Measurements from ENCODE around the gene NUP153. TPM values are rescaled to one million over a fixed set of nuclear protein-coding genes. Genes with fewer than 3 reads are reported as not detected.
"Not testable (repeated sequence)": the region's sequence is repeated elsewhere in the genome, so short reads cannot be mapped to it uniquely, and the experiment has no call there.

NUP153 gene
- total and polyA plus RNA-seq, 12 donors, result 5.3 to 30.5 (median 25.4) TPM

- Histone ChIP-seq H3K4me3 (no peak overlapping the region), H3K4me1 (peaks cover 0 to 27% (median 8%) of the 10 kb centered on the region in 9 donors), H3K27ac (no peak overlapping the region), H3K27me3 (no peaks in the 10 kb centered on the region), H3K36me3 (no peaks in the 10 kb centered on the region), H3K9me3 (no peaks in the 10 kb centered on the region)
- 86 to 88% methylated on average over 6 of the region's 6 CpGs for WGBS, 2 donors
- intact Hi-C loops (cut with DNase I), result loop anchor here in 8 of 10 donors (10.0 kb wide), 3 partner anchors 217 to 537 kb away; partner anchors contain the start of genes NHLRC1 (in 1 of the 8) and RBM24 (in 1 of the 8)
- DNase-seq (no peak), ATAC-seq (no peak)
- no peak for TF ChIP-seq CTCF (IDR thresholded peaks at IDR 0.05)
Observed at GRCh38 chr6:17588011-17588410, 118.7 kb downstream of the NUP153 start.

- intact Hi-C loops (cut with DNase I), result loop anchor here in 8 of 10 donors (10.0 kb wide), 3 partner anchors 218 to 538 kb away; partner anchors contain the start of genes NHLRC1 (in 1 of the 8) and RBM24 (in 1 of the 8)
- not testable (repeated sequence) for H3K27ac ChIP-seq, H3K9me3 ChIP-seq, DNase-seq, H3K4me3 ChIP-seq, ATAC-seq, H3K36me3 ChIP-seq, H3K27me3 ChIP-seq
- 96 to 97% methylated on average over 13 of the region's 13 CpGs for WGBS, 2 donors
- H3K4me1 ChIP-seq, result peaks cover 0 to 23% (median 8%) of the 10 kb centered on the region in 9 donors
Observed at GRCh38 chr6:17586623-17587022, 120.1 kb downstream of the NUP153 start.

- TF ChIP-seq CTCF (IDR thresholded peaks at IDR 0.05), result no peak
Observed at GRCh38 chr6:17585766-17586490, 120.8 kb downstream of the NUP153 start.

GRCh38 chr6:17584241-17584803, 122.4 kb downstream of the NUP153 start:
- peaks cover 0 to 20% (median 0%) of the 10 kb centered on the region in 7 donors for H3K27me3 ChIP-seq
- WGBS, 2 donors, result 6 to 7% methylated on average over 7 of the region's 7 CpGs
- H3K4me3 ChIP-seq, result peak overlapping the region in 7 of 10 donors; percentile 17 to 41 (median 20)
- TF ChIP-seq CTCF (IDR thresholded peaks at IDR 0.05), result peak; percentile 48 to 90 (median 81)
- H3K4me1 ChIP-seq, result peaks cover 0 to 19% (median 8%) of the 10 kb centered on the region in 9 donors
- peak in 1 of 2 donors; percentile 53 for DNase-seq
- ATAC-seq, result peak; percentile 71 to 93 (median 90)
- intact Hi-C loops (cut with DNase I), result loop anchor here in 9 of 10 donors (1.0 to 10.0 kb wide), 10 partner anchors 117 to 540 kb away; partner anchors contain the start of genes RBM24 (in 3 of the 9) and NHLRC1 (in 1 of the 9)
- H3K27ac ChIP-seq, result peak overlapping the region; percentile 5 to 80 (median 58)
- no peaks in the 10 kb centered on the region for H3K9me3 ChIP-seq
- no peaks in the 10 kb centered on the region for H3K36me3 ChIP-seq

More at GRCh38 chr6:17585766-17586490, 120.8 kb downstream of the NUP153 start:
- Histone ChIP-seq H3K4me1 (peaks cover 0 to 19% (median 8%) of the 10 kb centered on the region in 9 donors), H3K9me3 (no peaks in the 10 kb centered on the region), H3K27ac (no peak overlapping the region), H3K27me3 (peaks cover 0 to 4% (median 0%) of the 10 kb centered on the region in 7 donors), H3K36me3 (no peaks in the 10 kb centered on the region), H3K4me3 (no peak overlapping the region)
- intact Hi-C loops (cut with DNase I), result loop anchor here in 8 of 10 donors (2.0 to 10.0 kb wide), 5 partner anchors 219 to 539 kb away; partner anchors contain the start of genes NHLRC1 (in 1 of the 8) and RBM24 (in 1 of the 8)
- ATAC-seq (no peak), DNase-seq (no peak)
- WGBS, 2 donors, result 83 to 84% methylated on average over 7 of the region's 7 CpGs
